HuH-7 (cell line): Measurements from ENCODE around the gene ARL2BP.
"Not testable (repeated sequence)": the region's sequence is repeated elsewhere in the genome, so short reads cannot be mapped to it uniquely, and the experiment has no call there.

Experiments
- DNase-seq: peaks from one replicate; pipeline ENCODE4 v3.0.0; 2011; ENCODE audit warnings: low spot score

ARL2BP gene

GRCh38 chr16:57263541-57264351 is 18.7 kb downstream of the ARL2BP start:
- DNase-seq: no peak

GRCh38 chr16:57264381-57264780 is 19.3 kb downstream of the ARL2BP start:
- no peak for DNase-seq

GRCh38 chr16:57264950-57265371 is 19.9 kb downstream of the ARL2BP start:
- DNase-seq: no peak

- no peak for DNase-seq
These were observed 20.9 kb downstream of the ARL2BP start for GRCh38 chr16:57265850-57266530.

- DNase-seq: no peak
These were observed 21.6 kb downstream of the ARL2BP start for GRCh38 chr16:57266531-57267260.

GRCh38 chr16:57267343-57267742 is 22.3 kb downstream of the ARL2BP start:
- DNase-seq: not testable (repeated sequence)

- DNase-seq: peak; percentile 71
These were observed 24.0 kb downstream of the ARL2BP start for GRCh38 chr16:57268804-57269800.

GRCh38 chr16:57270221-57271062 is 25.4 kb downstream of the ARL2BP start:
- DNase-seq: no peak

GRCh38 chr16:57271063-57271345 is 25.9 kb downstream of the ARL2BP start:
- no peak for DNase-seq

- no peak for DNase-seq
These were observed 26.9 kb downstream of the ARL2BP start for GRCh38 chr16:57271867-57272495.

- DNase-seq: no peak
These were observed 28.3 kb downstream of the ARL2BP start for GRCh38 chr16:57273359-57273758.

GRCh38 chr16:57273826-57274225 is 28.8 kb downstream of the ARL2BP start:
- DNase-seq: no peak

GRCh38 chr16:57275946-57276345 is 30.9 kb downstream of the ARL2BP start:
- not testable (repeated sequence) for DNase-seq

- no peak for DNase-seq
These were observed 31.5 kb downstream of the ARL2BP start for GRCh38 chr16:57276596-57276995.

GRCh38 chr16:57277586-57277985 is 32.5 kb downstream of the ARL2BP start:
- no peak for DNase-seq

- no peak for DNase-seq
These were observed 33.4 kb downstream of the ARL2BP start for GRCh38 chr16:57278494-57278893.

- DNase-seq: no peak
These were observed 35.0 kb downstream of the ARL2BP start for GRCh38 chr16:57279780-57280638.

GRCh38 chr16:57281791-57282190 is 36.7 kb downstream of the ARL2BP start:
- DNase-seq: no peak

- no peak for DNase-seq
These were observed 37.6 kb downstream of the ARL2BP start for GRCh38 chr16:57282510-57283213.
